ENCODE measurements around the gene ZNF484. TPM values are rescaled to one million over a fixed set of nuclear protein-coding genes. Genes with fewer than 3 reads are reported as not detected.
"Not testable (repeated sequence)": the region's sequence is repeated elsewhere in the genome, so short reads cannot be mapped to it uniquely, and the experiment has no call there.

The ZNF484 gene
- total and polyA plus RNA-seq, 2 donors (not counting 1 experiment from before 2014, with no cell fraction given), result 5.7 to 15.4 TPM

DNA sequence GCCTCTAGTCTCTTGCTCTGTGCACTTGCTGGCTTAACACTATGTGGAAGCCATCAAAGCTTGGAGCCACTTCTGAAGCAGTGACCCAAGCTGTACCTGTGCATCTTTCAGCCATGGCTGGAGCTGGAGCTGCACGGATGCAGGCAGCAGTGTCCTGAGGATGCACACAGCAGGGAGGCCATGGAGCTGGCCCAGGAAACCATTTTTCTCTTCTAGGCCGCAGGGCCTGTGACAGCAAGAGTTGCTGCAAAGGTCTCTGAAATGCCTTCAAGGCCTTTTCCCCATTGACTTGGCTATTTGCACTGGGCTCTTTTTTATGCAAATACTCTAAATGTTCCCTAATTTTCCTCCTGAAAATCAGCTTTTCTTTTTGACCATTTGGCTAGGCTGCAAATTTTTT lies 12.9 kb upstream of the ZNF484 start:
- no peaks in the 10 kb centered on the region for H4K20me1 ChIP-seq (ENCODE audit: control insufficient read depth, extremely low read depth, insufficient read depth, low read length)
- H3K27ac ChIP-seq (ENCODE audit: insufficient read depth, low read length), result no peak overlapping the region
- no peaks in the 10 kb centered on the region for H3K79me2 ChIP-seq (ENCODE audit: control insufficient read depth, insufficient read depth, low read length)
- no peaks in the 10 kb centered on the region for H3K4me1 ChIP-seq (ENCODE audit: control insufficient read depth, extremely low read depth, insufficient read depth, low read length)
- TF ChIP-seq EZH2 (IDR thresholded peaks at IDR 0.05; ENCODE audit: low read length, missing control alignments), result no peak
- TF ChIP-seq, protein P1, sequence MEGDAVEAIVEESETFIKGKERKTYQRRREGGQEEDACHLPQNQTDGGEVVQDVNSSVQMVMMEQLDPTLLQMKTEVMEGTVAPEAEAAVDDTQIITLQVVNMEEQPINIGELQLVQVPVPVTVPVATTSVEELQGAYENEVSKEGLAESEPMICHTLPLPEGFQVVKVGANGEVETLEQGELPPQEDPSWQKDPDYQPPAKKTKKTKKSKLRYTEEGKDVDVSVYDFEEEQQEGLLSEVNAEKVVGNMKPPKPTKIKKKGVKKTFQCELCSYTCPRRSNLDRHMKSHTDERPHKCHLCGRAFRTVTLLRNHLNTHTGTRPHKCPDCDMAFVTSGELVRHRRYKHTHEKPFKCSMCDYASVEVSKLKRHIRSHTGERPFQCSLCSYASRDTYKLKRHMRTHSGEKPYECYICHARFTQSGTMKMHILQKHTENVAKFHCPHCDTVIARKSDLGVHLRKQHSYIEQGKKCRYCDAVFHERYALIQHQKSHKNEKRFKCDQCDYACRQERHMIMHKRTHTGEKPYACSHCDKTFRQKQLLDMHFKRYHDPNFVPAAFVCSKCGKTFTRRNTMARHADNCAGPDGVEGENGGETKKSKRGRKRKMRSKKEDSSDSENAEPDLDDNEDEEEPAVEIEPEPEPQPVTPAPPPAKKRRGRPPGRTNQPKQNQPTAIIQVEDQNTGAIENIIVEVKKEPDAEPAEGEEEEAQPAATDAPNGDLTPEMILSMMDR (conservative IDR thresholded peaks at IDR 0.05 in 1 of 2, IDR thresholded peaks at IDR 0.05 in 1 of 2; ENCODE audit: low read depth in 1 of 2, low read length in 2 of 2), result no peak
- H3K27me3 ChIP-seq (ENCODE audit: control insufficient read depth, insufficient read depth, low read length), result peaks cover 4% of the 10 kb centered on the region
- H2AFZ ChIP-seq (ENCODE audit: low read length), result no peak overlapping the region
- H3K4me2 ChIP-seq (ENCODE audit: extremely low read depth, insufficient read depth, low read length), result no peak overlapping the region
- no peak for DNase-seq (ENCODE audit: low read depth in 2 of 2)
- H3K9me3 ChIP-seq (ENCODE audit: control insufficient read depth, insufficient read depth, low read depth, low read length), result no peaks in the 10 kb centered on the region
- no peak overlapping the region for H3K9ac ChIP-seq (ENCODE audit: insufficient read depth, low read length)
- H3K4me3 ChIP-seq (replicated peaks in 1 of 4; ENCODE audit: control extremely low read depth in 1 of 4, insufficient read depth in 1 of 4, low read depth in 3 of 4, low read length in 4 of 4), result no peak overlapping the region
- H3K36me3 ChIP-seq (ENCODE audit: control insufficient read depth, insufficient read depth, low read length), result no peaks in the 10 kb centered on the region

DNA sequence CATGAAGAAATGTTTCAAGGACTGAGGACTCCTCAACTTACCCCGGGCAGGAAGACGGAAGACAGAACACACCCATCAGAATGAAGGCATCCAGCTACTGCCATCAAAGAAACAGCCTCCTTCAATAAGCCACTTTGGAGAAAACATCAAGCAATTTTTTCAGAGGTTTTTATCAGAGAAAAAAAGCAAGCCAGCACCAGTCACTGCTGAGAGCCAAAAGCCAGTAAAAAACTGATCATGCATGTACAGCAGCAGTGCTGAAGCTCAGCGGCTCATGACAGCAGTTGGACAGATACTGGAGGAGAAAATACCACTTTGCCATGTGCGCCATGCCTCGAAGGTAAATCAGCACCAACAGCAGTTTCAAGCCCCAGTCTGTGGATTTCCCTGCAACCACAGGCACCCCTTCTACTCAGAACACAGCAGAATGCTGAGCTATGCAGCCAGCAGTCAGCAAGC lies 10.1 kb upstream of the ZNF484 start:
- H3K9me3 ChIP-seq (ENCODE audit: control insufficient read depth, insufficient read depth, low read depth, low read length), result no peaks in the 10 kb centered on the region
- TF ChIP-seq, protein P1 (conservative IDR thresholded peaks at IDR 0.05 in 1 of 2, IDR thresholded peaks at IDR 0.05 in 1 of 2; ENCODE audit: low read depth in 1 of 2, low read length in 2 of 2), result no peak
- no peak overlapping the region for H2AFZ ChIP-seq (ENCODE audit: low read length)
- no peak overlapping the region for H3K27ac ChIP-seq (ENCODE audit: insufficient read depth, low read length)
- H3K4me3 ChIP-seq (replicated peaks in 1 of 4; ENCODE audit: control extremely low read depth in 1 of 4, insufficient read depth in 1 of 4, low read depth in 3 of 4, low read length in 4 of 4), result no peak overlapping the region
- no peak for DNase-seq (ENCODE audit: low read depth in 2 of 2)
- no peaks in the 10 kb centered on the region for H4K20me1 ChIP-seq (ENCODE audit: control insufficient read depth, extremely low read depth, insufficient read depth, low read length)
- H3K27me3 ChIP-seq (ENCODE audit: control insufficient read depth, insufficient read depth, low read length), result peaks cover 4% of the 10 kb centered on the region
- H3K79me2 ChIP-seq (ENCODE audit: control insufficient read depth, insufficient read depth, low read length), result no peaks in the 10 kb centered on the region
- H3K4me2 ChIP-seq (ENCODE audit: extremely low read depth, insufficient read depth, low read length), result no peak overlapping the region
- H3K36me3 ChIP-seq (ENCODE audit: control insufficient read depth, insufficient read depth, low read length), result no peaks in the 10 kb centered on the region
- no peak overlapping the region for H3K9ac ChIP-seq (ENCODE audit: insufficient read depth, low read length)
- no peaks in the 10 kb centered on the region for H3K4me1 ChIP-seq (ENCODE audit: control insufficient read depth, extremely low read depth, insufficient read depth, low read length)

DNA sequence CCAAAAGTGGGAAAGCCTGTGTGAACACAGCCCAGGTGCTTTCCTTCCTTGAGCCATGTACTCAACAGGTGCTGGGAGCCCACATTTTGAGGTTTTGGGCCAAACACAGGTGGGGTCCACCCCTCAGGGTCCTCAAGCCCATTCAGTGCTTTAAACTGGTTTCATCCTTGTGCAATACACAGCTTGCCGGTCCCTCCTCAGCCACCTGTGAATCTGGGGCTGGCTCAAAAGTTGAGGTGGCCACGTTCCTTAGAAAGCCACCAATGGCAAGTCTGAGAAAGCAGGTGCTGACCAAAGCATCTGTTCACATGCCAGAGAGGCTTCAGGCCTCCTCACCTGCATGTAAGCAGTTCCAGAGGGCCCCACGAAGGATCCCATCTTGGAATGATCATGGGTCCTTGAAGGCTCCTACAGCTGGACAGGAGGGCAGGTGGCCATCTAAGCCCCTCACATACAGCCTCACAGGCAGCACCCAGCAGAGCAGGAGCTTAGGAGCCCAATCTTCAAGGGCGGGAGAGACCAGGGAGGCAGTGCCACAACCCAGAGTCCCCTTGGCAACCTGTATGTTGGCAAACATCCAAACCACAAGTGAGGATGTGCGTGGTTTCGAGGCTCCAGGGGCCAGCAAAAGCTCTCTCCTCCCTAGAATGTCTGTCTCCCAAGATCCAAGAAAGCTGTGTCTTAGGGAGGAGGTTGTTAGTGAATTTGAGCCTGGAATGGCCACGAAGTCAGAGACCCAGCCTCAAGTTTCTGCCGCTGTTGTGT lies 9.2 kb upstream of the ZNF484 start:
- not testable (repeated sequence) for H4K20me1 ChIP-seq (ENCODE audit: control insufficient read depth, extremely low read depth, insufficient read depth, low read length); H3K27me3 ChIP-seq (ENCODE audit: control insufficient read depth, insufficient read depth, low read length); H3K9ac ChIP-seq (ENCODE audit: insufficient read depth, low read length); H2AFZ ChIP-seq (ENCODE audit: low read length); H3K27ac ChIP-seq (ENCODE audit: insufficient read depth, low read length); H3K4me3 ChIP-seq (replicated peaks in 1 of 4; ENCODE audit: control extremely low read depth in 1 of 4, insufficient read depth in 1 of 4, low read depth in 3 of 4, low read length in 4 of 4); DNase-seq (ENCODE audit: low read depth in 2 of 2); H3K79me2 ChIP-seq (ENCODE audit: control insufficient read depth, insufficient read depth, low read length); H3K4me1 ChIP-seq (ENCODE audit: control insufficient read depth, extremely low read depth, insufficient read depth, low read length); H3K9me3 ChIP-seq (ENCODE audit: control insufficient read depth, insufficient read depth, low read depth, low read length); H3K4me2 ChIP-seq (ENCODE audit: extremely low read depth, insufficient read depth, low read length); H3K36me3 ChIP-seq (ENCODE audit: control insufficient read depth, insufficient read depth, low read length)

DNA sequence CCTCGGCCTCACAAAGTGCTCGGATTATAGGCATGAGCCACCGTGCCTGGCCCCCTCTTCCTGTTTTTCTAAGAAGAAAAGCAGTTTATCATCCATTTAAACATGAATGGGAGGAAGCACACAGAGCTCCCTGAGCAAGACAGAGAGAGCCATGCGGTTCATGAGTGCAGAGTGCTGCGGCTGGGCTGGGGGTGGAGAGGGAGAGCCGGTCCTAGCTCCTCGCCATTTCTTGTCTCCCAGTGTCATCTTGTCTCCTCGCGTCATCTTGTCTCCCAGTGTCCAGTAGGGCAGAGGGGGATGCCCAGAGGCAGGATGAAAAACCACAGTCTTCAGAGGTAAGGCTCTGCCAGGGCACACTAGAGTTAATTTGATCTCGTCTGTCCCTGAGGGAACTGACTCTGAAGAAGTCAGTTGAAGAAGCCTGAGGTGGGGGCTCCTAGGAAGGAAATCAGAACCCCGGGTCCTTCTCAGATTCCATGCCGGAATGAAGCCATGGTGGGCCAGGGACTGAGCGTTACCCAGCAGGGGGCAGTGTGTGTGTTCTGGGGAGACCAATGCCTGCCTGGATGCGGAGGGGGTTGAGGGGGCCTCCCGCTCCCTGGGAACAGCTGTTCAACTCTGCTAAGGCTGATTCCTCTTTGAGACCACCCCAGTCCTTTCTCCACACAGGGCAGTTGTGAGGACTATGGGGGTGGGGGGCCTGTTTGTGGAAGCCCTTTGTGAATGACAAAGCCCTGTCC lies 6.0 kb upstream of the ZNF484 start:
- H4K20me1 ChIP-seq (ENCODE audit: control insufficient read depth, extremely low read depth, insufficient read depth, low read length); H3K4me2 ChIP-seq (ENCODE audit: extremely low read depth, insufficient read depth, low read length); H3K4me3 ChIP-seq (replicated peaks in 1 of 4; ENCODE audit: control extremely low read depth in 1 of 4, insufficient read depth in 1 of 4, low read depth in 3 of 4, low read length in 4 of 4); H3K79me2 ChIP-seq (ENCODE audit: control insufficient read depth, insufficient read depth, low read length); H3K27me3 ChIP-seq (ENCODE audit: control insufficient read depth, insufficient read depth, low read length); H3K9ac ChIP-seq (ENCODE audit: insufficient read depth, low read length); H3K9me3 ChIP-seq (ENCODE audit: control insufficient read depth, insufficient read depth, low read depth, low read length); DNase-seq (ENCODE audit: low read depth in 2 of 2); H2AFZ ChIP-seq (ENCODE audit: low read length); H3K4me1 ChIP-seq (ENCODE audit: control insufficient read depth, extremely low read depth, insufficient read depth, low read length); H3K36me3 ChIP-seq (ENCODE audit: control insufficient read depth, insufficient read depth, low read length); H3K27ac ChIP-seq (ENCODE audit: insufficient read depth, low read length): not testable (repeated sequence)

Data from fibroblast of lung (primary cell).